OCI-LY7 (cell line): ENCODE results near the gene GNB1L.

Experiments
- EZH2phosphoT487 ChIP-seq: fragments of 200-600 bp; sonication (generic); IDR thresholded peaks from 2 replicates; pipeline ENCODE4 v1.6.1; 2018; ENCODE audit warnings: low read depth, borderline replicate concordance, mild to moderate bottlenecking, mixed run types, antibody characterized with exemption, low read length, moderate library complexity, mixed read lengths
- TF ChIP-seq, protein P1 (sequence below): fragments of 200-600 bp; sonication (generic); conservative IDR thresholded peaks from 2 replicates; pipeline ENCODE4 v1.5.1; 2014; ENCODE audit warnings: mild to moderate bottlenecking, antibody characterized with exemption, low read length, moderate library complexity, mixed read lengths

- TF ChIP-seq, protein P1, sequence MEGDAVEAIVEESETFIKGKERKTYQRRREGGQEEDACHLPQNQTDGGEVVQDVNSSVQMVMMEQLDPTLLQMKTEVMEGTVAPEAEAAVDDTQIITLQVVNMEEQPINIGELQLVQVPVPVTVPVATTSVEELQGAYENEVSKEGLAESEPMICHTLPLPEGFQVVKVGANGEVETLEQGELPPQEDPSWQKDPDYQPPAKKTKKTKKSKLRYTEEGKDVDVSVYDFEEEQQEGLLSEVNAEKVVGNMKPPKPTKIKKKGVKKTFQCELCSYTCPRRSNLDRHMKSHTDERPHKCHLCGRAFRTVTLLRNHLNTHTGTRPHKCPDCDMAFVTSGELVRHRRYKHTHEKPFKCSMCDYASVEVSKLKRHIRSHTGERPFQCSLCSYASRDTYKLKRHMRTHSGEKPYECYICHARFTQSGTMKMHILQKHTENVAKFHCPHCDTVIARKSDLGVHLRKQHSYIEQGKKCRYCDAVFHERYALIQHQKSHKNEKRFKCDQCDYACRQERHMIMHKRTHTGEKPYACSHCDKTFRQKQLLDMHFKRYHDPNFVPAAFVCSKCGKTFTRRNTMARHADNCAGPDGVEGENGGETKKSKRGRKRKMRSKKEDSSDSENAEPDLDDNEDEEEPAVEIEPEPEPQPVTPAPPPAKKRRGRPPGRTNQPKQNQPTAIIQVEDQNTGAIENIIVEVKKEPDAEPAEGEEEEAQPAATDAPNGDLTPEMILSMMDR: no peak
- TF ChIP-seq EZH2phosphoT487: no peak
These were observed 7.9 kb downstream of the GNB1L start for GRCh38 chr22:19846620-19847344.
